Stimulated activated CD4-positive, alpha-beta T cell treated with anti-CD3 and anti-CD28 coated beads, Interleukin-2, amount 100 ng/mL, for 4 hours (primary cell): ENCODE data around the gene DAPK1.

Experiments
- DNase-seq: peaks from one replicate; pipeline ENCODE4 v3.0.0-alpha.2; 2020; ENCODE audit warnings: low read depth

Gene DAPK1

GRCh38 chr9:87497604-87498045 is at the start of gene DAPK1:
Gene DAPK1 (plus strand): TSS chr9:87497867. CDS start chr9:87499078, 1,211 bp downstream.
- no peak for DNase-seq

- DNase-seq = no peak
These were observed 46.5 kb upstream of the DAPK1 start for GRCh38 chr9:87451149-87451548.

GRCh38 chr9:87455407-87455806 is 42.3 kb upstream of the DAPK1 start:
- no peak for DNase-seq

- DNase-seq = no peak
These were observed 36.4 kb upstream of the DAPK1 start for GRCh38 chr9:87461256-87461655.

GRCh38 chr9:87464110-87464991 is 33.3 kb upstream of the DAPK1 start:
- no peak for DNase-seq

- DNase-seq = no peak
These were observed 32.7 kb upstream of the DAPK1 start for GRCh38 chr9:87464992-87465378.

- no peak for DNase-seq
These were observed 31.9 kb upstream of the DAPK1 start for GRCh38 chr9:87465816-87466215.

- no peak for DNase-seq
These were observed 30.5 kb upstream of the DAPK1 start for GRCh38 chr9:87467187-87467586.

GRCh38 chr9:87469793-87470465 is 27.7 kb upstream of the DAPK1 start:
- no peak for DNase-seq

GRCh38 chr9:87471746-87472145 is 25.9 kb upstream of the DAPK1 start:
- no peak for DNase-seq

GRCh38 chr9:87475463-87475862 is 22.2 kb upstream of the DAPK1 start:
- no peak for DNase-seq

GRCh38 chr9:87478226-87478992 is 19.3 kb upstream of the DAPK1 start:
- DNase-seq = no peak

GRCh38 chr9:87479801-87480201 is 17.9 kb upstream of the DAPK1 start:
- no peak for DNase-seq

- no peak for DNase-seq
These were observed 15.5 kb upstream of the DAPK1 start for GRCh38 chr9:87481890-87482855.

- no peak for DNase-seq
These were observed 7.4 kb upstream of the DAPK1 start for GRCh38 chr9:87490225-87490624.

- DNase-seq = no peak
These were observed 6.8 kb upstream of the DAPK1 start for GRCh38 chr9:87490907-87491306.

- DNase-seq = no peak
These were observed 6.1 kb upstream of the DAPK1 start for GRCh38 chr9:87491523-87491922.

- DNase-seq = no peak
These were observed 5.0 kb upstream of the DAPK1 start for GRCh38 chr9:87492642-87493041.

- DNase-seq = no peak
These were observed 2.6 kb upstream of the DAPK1 start for GRCh38 chr9:87494970-87495471.

GRCh38 chr9:87497080-87497603 is 525 bp upstream of the DAPK1 start:
- no peak for DNase-seq
